GM23248 (cell line): ENCODE data around the gene LIMS2.

ENCODE experiments used
- EZH2 ChIP-seq: fragments of 200-600 bp; sonication (generic); IDR thresholded peaks from 2 replicates; pipeline ENCODE4 v1.6.1; 2018; ENCODE audit warnings: antibody characterized with exemption, mild to moderate bottlenecking; ENCODE audit not compliant: insufficient read depth, poor library complexity, severe bottlenecking
- EZH2phosphoT487 ChIP-seq: fragments of 200-600 bp; sonication (generic); IDR thresholded peaks from 2 replicates; pipeline ENCODE4 v1.6.1; 2018; ENCODE audit warnings: antibody characterized with exemption, moderate library complexity, mild to moderate bottlenecking, low read depth; ENCODE audit not compliant: insufficient read depth

- TF ChIP-seq EZH2phosphoT487 (no peak), EZH2 (no peak)
Measured at GRCh38 chr2:127645395-127646291, 29.7 kb downstream of the LIMS2 start, which contains the start of gene GPR17.
